Activated naive CD4-positive, alpha-beta T cell treated with anti-CD3 and anti-CD28 coated beads, Interleukin-2, amount 50 U/mL, for 72 hours (primary cell): ENCODE data around the gene SSBP3. TPM values are rescaled to one million over a fixed set of nuclear protein-coding genes. Genes with fewer than 3 reads are reported as not detected.

ENCODE experiments used
- ATAC-seq, 2 donors: fragments of 150-1000 bp; cut with Tn5 transposase; 2 replicates each; pipeline ENCODE4 v1.10.0; 2021; ENCODE audit warnings: mild to moderate bottlenecking in 2 of 2, moderate library complexity in 2 of 2
- DNase-seq, 2 donors: peaks; one replicate each; pipeline ENCODE4 v3.0.0; 2021 to 2022; ENCODE audit warnings: low spot score in 2 of 2
- H3K27ac Mint-ChIP-seq, 2 donors: one replicate each; pipeline ENCODE4 v1.8.0; 2022; ENCODE audit warnings: mild to moderate bottlenecking in 2 of 2, mixed read lengths in 2 of 2
- H3K36me3 Mint-ChIP-seq, 2 donors: one replicate each; pipeline ENCODE4 v1.8.0; 2022; ENCODE audit warnings: mixed read lengths in 2 of 2
- H3K9me3 Mint-ChIP-seq, 2 donors: one replicate each; pipeline ENCODE4 v1.8.0; 2022; ENCODE audit warnings: mixed read lengths in 2 of 2
- total RNA-seq, 2 donors: library from RNA; stranded (reverse); gene quantifications; one replicate each; pipeline ENCODE4 v1.2.3, GENCODE V29; 2022

Gene SSBP3
- total RNA-seq, 2 donors from 2014 or later: 66.1 to 80.4 TPM

DNA sequence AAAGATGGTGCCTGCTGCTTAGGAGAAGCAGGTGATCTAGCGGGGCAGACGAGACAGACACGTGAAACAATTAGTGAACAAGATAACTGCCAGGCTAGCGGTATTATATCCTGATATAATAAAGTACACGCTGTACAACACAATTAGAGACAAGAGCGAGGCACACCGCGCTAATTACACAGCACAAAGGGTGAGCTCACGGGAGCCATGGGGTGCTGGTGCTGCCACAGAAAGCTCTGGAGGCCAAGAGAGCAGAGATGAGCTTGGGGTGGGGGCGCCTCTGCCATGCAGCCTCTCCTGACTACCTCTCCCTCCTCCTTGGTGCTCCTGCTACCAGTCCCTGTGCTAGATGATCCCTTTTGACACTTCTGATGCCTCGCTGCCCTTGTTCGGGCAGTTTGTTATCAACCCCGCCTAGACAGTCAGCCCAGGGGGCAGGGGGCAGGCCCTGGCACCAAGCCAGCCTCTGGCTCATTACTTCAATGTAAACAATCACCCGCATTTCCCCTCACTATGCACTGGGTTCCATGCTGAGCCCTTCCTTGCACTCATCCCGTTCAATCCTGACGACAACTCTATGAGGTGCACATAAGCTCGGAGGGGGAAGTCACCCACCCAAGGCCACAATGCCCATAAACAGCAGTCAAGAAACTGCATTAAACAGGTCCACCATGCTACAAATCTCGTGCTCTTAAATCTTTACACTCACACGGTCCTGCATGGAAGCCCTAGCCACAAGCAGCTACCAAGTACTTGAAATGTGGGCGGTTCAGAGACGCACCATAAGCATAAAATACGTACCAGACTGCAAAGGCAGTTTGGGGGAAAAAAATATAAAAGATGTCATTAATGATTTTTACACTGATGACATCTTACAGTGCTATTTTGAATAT lies 103.0 kb downstream of the SSBP3 start:
- Mint-ChIP-seq H3K9me3 (no peaks in the 10 kb centered on the region), H3K27ac (peak overlapping the region in 1 of 2 donors; percentile 13), H3K36me3 (no peaks in the 10 kb centered on the region)
- DNase-seq (no peak), ATAC-seq (no peak)

DNA sequence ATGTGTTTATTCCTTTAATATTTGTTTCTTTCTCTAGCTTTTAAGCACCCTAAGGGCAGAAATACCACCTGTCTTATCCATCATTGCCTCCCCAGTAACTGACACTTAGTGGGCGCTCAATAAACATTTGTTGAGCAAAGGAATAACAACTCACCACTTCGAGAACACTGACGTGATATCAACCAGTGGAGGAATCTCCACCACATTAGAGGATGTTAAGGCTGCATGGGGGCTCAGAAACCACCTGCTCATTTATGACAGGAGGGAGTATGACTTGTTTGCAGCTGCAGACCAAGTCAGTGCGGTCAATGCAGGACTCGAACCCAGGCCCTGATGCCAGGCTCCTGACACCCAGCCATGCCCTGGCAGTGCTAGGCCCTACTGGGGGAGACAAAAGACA lies 103.6 kb downstream of the SSBP3 start:
- ATAC-seq (no peak), DNase-seq (no peak)
- Mint-ChIP-seq H3K9me3 (no peaks in the 10 kb centered on the region), H3K36me3 (no peaks in the 10 kb centered on the region), H3K27ac (no peak overlapping the region)

DNA sequence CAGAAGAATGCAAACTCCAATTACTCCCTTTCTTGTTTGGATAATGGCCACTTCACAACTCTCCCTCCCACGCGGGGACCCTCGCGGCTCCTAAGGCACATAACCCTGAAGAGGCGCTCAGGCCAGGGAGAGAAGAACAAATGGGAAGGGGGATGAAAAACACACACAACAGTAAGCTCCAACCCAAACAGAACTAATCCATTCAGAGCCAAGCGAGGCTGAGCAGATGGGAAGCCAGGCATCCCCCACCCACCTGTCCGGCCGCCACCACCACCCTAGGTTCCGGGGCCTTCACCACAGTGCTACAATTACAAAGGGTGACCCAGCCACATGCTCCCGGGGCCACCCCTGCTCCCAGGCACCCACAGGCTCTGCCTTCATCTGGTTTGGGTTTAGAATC lies 104.7 kb downstream of the SSBP3 start:
- ATAC-seq (peak in 1 of 2 donors; percentile 64), DNase-seq (no peak)
- Mint-ChIP-seq H3K27ac (no peak overlapping the region), H3K9me3 (no peaks in the 10 kb centered on the region), H3K36me3 (no peaks in the 10 kb centered on the region)

DNA sequence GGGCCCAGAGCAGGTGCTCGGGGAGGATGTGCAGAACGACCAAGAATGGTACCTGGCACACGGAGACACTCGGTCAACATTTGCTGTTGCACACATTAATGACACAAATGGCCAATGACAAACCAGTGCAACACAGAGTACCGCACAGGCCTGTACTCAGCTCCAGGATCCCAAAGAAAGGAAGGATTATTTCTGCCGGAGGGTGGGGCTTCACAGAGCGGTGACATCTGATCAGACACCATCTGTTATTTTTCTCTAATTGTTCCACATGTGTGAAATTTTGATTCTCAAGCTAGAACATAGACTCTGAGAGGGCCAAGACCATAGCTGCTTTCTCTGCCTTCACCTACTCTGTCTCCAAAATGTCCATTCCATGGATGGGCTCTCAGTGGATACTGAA lies 105.8 kb downstream of the SSBP3 start:
- H3K36me3 Mint-ChIP-seq: no peaks in the 10 kb centered on the region
- DNase-seq (no peak), ATAC-seq (no peak)
- no peak overlapping the region for H3K27ac Mint-ChIP-seq
- H3K9me3 Mint-ChIP-seq: no peaks in the 10 kb centered on the region

DNA sequence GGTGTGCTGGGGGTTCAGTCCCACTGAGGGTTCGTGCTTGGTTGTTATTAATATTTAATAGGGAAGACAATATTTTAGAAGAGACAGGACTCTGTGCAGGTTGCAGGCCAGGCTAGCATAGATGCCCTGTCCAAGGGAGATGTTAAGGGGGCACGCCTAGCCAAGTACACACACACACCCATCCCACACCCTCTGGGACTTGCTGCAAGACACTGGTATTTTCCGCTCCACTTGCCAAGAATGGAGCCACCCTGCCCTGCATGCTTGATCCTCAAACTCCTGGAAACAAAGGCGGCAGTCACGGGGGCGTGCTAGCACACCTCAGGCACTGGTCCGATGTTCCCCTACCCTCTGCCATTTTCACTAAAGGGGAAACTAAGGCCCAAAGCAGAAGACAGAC lies 107.2 kb downstream of the SSBP3 start:
- ATAC-seq: no peak
- Mint-ChIP-seq H3K36me3 (no peaks in the 10 kb centered on the region), H3K9me3 (no peaks in the 10 kb centered on the region), H3K27ac (peak overlapping the region in 1 of 2 donors; percentile 84)
- no peak for DNase-seq

DNA sequence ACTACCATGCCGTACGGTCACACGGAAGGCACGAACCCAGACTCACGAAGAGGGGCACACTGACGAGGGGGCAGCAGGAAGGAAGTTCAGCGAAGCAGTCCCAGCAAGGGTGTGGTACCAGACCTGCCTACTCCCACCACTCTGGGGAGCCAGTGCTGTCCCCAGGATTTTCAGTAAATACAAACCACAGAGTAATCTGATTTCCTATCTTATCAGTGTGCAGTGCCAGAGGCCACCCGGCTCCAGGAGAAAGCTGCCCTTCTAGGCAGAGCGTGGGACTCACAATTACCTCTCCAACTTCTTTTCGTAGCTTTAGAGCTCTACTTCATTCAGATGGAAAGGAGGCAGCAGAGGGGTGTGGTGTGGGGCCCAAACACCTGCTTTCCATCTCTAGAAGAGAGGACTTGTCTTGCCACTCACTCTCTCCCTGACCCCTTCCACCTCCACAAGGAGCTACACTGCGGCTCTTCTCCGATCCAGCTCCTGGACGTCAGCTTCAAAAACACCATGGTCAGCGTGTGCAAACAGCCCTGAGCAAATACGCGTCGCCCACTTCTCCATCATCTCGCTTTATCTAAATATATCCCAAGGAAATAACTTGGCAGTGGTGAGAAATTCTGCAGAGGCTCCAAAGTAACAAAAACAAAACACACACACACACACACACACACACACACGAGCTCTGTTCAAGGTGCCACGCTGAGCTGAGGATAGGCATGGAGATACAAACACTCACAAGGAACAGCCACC lies 107.7 kb downstream of the SSBP3 start:
- Mint-ChIP-seq H3K9me3 (no peaks in the 10 kb centered on the region), H3K36me3 (no peaks in the 10 kb centered on the region), H3K27ac (peak overlapping the region in 1 of 2 donors; percentile 84)
- no peak for DNase-seq
- peak in 1 of 2 donors; percentile 9 for ATAC-seq

DNA sequence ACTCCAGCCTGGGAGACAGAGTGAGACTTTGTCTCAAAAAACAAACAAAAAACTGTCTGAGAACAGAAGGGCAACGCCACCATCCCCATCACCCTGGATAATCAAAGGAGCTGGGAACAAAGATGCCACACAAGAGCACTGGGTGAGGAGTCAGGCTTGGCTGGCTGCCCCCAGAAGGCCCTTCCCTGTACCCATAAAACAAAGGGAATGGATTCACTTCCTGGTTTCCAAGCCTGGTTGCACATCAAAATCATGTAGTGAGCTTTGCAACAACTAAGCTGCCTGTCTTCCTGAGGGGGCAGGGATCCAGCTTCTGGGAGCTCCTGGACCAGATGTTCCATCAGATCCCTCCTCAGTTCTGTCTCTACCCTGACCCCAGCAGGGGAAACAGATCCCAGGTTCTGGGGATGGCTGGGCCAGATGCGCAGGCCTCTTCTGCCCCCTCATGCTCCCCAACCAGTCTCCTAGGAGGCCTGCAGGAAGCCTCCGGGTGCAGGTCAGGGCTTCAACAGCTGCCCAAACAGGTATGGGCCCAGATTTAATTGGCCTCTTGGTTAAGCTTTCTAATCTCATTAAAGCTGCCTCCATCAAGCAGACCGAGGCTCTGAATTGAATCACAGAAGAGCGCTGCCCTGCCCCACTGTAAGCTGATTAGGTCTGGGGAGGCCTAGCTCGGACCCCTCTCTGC lies 108.5 kb downstream of the SSBP3 start:
- ATAC-seq (no peak), DNase-seq (no peak)
- Mint-ChIP-seq H3K27ac (peak overlapping the region; percentile 2 to 80), H3K9me3 (no peaks in the 10 kb centered on the region), H3K36me3 (no peaks in the 10 kb centered on the region)

DNA sequence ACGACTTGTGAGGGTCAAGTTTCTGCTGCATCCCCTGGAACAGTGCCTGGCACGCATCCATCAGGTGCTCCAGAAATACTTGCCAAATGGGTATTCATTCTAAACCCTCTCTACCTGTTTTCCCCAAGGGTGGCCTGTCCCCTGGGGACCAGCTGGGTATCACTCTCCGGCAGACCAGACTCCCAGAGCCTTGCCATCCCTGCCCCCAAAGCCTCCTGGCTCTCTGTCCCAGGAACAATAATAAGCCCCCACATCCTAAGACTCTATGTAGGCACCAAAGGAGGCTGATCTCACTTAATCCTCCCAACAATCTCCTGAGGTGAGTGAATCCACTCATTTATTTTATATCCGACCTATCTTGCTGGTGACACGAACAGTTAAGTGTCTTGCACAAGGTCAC lies 109.5 kb downstream of the SSBP3 start:
- no peaks in the 10 kb centered on the region for H3K9me3 Mint-ChIP-seq
- H3K36me3 Mint-ChIP-seq: no peaks in the 10 kb centered on the region
- peak overlapping the region; percentile 2 to 29 for H3K27ac Mint-ChIP-seq
- ATAC-seq (no peak), DNase-seq (no peak)

DNA sequence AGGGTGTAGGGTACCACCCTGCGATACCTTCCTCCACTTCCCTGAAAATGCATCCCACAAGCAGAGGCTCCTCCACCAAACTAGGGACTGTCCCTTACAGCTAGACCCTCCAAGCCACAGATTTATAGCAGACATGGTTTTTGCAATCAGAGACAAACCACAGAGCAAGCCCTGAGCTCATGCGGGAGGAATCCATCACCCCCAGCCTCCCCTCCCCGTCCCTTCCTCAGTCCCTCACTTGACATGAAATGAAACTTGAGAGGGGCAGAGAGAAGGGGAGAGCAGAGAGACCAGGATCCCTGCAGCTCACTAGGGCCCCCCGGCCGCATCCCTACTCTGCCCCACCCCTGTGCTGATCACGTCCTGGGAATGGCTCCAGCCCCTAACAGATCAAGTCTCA lies 111.3 kb downstream of the SSBP3 start:
- Mint-ChIP-seq H3K36me3 (no peaks in the 10 kb centered on the region), H3K9me3 (no peaks in the 10 kb centered on the region), H3K27ac (peak overlapping the region in 1 of 2 donors; percentile 44)
- DNase-seq (no peak), ATAC-seq (no peak)

DNA sequence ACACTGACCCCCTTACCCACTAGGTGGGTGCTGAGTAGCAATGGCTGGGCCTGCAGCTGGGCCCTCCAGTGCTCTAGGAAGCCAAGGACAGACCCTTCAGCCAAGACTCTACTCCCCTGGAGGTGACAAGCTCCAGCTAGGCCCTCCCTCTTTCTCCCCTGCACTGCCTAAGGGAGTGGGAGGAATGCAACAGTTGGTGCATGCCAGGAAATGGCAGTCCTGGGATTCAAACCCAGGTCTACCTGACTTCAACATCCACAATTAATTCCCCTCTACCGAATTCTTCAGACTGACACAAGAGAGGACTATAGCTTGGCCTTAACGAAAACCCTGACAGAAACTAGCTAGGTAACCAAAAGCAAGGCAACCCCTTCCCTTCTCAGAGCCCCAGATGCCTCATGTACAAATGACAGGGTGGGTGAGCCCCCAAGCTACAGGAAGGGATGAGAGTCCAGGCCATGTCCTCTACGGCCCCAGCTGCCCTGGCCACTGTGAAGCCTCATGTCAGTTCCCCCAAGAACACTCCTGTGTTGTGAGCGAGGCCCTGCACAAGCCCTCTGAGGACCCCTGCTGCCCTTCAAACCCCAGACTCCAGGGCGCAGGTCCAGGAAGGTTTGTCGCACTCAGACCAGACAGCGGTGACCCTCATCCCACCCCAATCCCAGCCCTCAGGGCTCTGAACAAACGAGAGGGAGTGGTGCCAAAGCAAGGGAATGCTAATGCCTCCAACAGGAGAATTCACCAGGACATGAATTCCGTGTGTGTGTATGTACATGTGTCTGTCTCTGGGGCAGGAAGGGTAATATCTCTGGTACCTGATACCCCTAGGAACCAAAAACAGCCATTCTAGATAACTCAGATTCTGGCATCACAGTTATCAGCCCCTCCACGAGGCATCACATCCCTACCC lies 113.9 kb downstream of the SSBP3 start:
- no peaks in the 10 kb centered on the region for H3K36me3 Mint-ChIP-seq
- DNase-seq (no peak), ATAC-seq (no peak)
- no peaks in the 10 kb centered on the region for H3K9me3 Mint-ChIP-seq
- H3K27ac Mint-ChIP-seq: no peak overlapping the region

DNA sequence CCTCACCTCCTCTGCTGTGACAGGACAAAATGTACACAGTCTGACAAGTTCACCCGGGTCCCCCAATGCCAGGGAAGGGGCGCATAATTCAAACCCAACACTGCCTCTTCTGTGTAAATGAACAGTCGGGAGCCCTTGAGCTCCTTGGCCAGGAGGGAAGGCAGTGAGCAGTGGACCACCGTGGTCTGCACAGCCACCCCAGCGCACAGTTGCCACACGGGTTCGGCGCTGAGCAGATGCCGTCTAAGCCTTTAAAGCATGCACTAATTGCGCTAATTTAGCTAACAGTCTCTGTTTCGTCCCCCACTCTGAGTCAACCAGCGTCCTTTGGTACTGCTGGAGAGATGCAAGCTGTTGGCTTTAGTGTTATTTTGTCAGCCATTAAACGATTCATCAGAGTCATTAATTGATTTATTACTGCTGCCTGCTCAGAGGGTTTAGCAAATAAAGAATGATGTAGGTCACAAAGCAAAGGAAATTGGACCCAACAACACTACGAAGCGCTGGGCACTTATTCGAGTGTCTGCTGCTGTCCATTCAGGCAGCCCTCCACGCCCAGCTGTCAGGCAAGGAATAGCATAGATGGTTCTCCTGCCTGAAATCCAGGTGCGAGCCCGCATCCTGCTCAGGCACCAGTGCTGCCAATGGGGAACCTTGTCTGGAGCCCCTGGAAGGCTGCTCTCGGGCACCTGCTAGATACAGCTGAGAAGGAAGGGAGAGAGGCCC lies 114.8 kb downstream of the SSBP3 start:
- ATAC-seq: no peak
- H3K9me3 Mint-ChIP-seq: no peaks in the 10 kb centered on the region
- DNase-seq: no peak
- no peak overlapping the region for H3K27ac Mint-ChIP-seq
- H3K36me3 Mint-ChIP-seq: no peaks in the 10 kb centered on the region

DNA sequence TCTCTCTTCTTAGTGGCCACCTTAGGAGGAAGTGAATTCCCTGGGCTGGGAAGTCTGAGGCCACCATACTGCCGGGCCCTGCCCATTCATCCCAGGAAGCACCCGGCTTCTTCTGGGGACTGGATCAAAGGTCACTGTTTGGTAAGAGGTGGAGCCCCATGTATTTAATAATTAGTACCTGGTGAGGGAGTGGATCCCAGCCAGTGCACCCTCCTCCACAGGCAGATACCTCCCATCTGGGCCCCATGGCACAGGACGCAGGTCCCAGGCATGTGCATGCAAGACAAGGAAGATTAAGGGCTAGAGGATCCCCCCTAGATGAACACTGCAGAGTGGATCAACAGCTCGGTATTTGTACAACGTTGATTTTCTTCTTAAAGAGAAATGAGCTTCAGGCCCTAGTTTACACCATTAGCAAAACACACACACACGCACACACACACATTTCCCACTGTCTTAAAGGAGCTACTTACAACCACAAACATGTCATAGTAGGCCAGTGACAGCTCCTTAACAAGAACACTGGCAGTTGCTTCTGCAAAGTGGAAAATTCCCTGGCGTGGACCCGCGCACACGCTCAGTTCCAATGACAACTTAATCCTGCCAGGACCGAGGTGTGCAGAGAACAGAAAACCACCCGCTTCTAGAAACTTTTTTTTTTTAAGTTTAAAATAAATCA lies 115.5 kb downstream of the SSBP3 start:
- ATAC-seq (no peak), DNase-seq (no peak)
- Mint-ChIP-seq H3K36me3 (peaks cover 0 to 5% of the 10 kb centered on the region in 2 donors), H3K27ac (peak overlapping the region; percentile 13 to 72), H3K9me3 (no peaks in the 10 kb centered on the region)

DNA sequence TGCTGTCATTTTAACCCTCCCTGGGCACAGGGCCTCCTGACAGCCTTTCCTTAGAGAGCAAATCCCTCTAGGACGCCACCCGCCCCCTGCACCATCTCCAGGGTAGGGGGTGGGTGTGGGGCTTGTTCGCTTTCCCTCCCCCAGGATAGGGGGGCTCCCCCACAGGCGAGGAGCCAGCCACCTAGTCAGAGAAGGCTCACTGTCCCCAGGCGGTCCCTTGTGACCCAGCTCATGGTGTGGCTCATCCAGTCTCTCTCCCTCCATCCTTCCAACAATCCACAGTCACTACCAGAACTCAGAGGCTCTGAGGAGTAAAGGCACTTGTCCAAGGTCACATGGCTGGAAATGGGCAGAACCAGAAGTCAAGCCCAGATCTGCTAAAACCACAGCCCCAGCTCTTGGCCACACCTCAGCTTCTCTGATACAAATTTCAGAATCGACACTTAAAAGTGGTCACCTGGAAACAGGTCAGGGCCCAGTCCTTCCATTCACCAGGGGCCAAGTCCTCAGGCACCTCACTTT lies 116.4 kb downstream of the SSBP3 start:
- H3K9me3 Mint-ChIP-seq: no peaks in the 10 kb centered on the region
- ATAC-seq (no peak), DNase-seq (no peak)
- H3K27ac Mint-ChIP-seq: peak overlapping the region; percentile 13 to 87
- H3K36me3 Mint-ChIP-seq: peaks cover 0 to 5% of the 10 kb centered on the region in 2 donors

DNA sequence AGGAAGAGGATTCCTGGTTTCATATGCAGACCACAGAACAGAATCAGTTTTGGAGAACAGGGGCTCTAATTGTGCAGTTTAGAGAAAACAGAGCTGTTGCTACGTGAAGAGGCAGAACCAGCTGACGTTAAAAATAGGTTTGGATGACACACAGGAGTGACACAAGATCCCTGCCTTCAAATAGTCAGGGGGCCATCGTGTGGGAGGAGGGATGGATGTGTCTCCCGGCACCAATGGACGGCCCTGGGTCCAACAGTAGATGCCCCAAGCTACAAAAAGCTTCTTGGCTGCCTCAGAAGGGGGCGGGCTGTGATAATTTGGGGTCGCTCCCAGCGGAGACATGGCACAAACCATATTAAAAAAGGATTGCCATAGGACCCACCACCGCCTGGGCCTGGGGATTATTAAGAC lies 118.4 kb downstream of the SSBP3 start:
- DNase-seq (no peak), ATAC-seq (no peak)
- peak overlapping the region; percentile 84 to 97 for H3K27ac Mint-ChIP-seq
- H3K9me3 Mint-ChIP-seq: no peaks in the 10 kb centered on the region
- peaks cover 0 to 5% of the 10 kb centered on the region in 2 donors for H3K36me3 Mint-ChIP-seq

DNA sequence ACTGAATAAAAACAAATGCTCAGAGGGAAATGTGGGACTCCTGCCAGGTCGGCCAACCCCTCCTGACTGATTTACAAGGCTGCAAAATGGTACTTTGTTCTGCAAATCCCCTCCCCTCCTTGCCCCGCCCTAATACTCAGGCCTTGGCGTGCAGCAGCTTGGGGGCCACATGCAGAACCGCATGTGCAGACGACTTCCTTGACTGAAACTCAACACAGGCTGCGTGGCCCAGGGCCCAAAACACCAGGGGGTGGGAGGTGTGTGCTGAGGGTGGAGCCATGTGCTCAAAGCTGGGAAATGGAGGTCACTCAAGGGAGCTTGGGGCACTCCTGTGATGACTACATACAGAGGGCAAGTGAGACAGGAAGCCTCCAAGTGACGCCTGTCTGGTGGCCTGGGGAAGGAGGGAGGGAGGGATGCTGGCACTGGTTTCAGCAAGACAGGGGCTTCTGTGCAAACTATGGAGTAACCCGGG lies 119.0 kb downstream of the SSBP3 start:
- Mint-ChIP-seq H3K27ac (peak overlapping the region; percentile 84 to 97), H3K9me3 (no peaks in the 10 kb centered on the region), H3K36me3 (peaks cover 0 to 5% of the 10 kb centered on the region in 2 donors)
- DNase-seq: peak; percentile 77 to 78
- ATAC-seq: peak; percentile 89 to 93
